Measurements from ENCODE around the gene FLRT1.

FLRT1 gene

GRCh38 chr11:64023712-64024710 is 11.7 kb upstream of the FLRT1 start:
- no peak overlapping the region for H2BK15ac ChIP-seq (replicated peaks; ENCODE audit: low read depth)
- peaks cover 12% of the 10 kb centered on the region for H3K4me1 ChIP-seq (ENCODE audit: control insufficient read depth, low read depth, low read length)
- no peaks in the 10 kb centered on the region for H3K27me3 ChIP-seq (ENCODE audit: insufficient read depth, low read length, poor library complexity)
- no peak overlapping the region for H4K5ac ChIP-seq (ENCODE audit: low read length)
- no peak overlapping the region for H3K4me2 ChIP-seq (ENCODE audit: low read length)
- H3K9ac ChIP-seq (ENCODE audit: low read length): no peak overlapping the region
- no peak overlapping the region for H2BK5ac ChIP-seq (ENCODE audit: low read length)
- no peak overlapping the region for H2BK120ac ChIP-seq (ENCODE audit: low read depth, low read length)
- no peak overlapping the region for H3K56ac ChIP-seq (ENCODE audit: low read length)
- H2AK5ac ChIP-seq (ENCODE audit: low read length): no peak overlapping the region
- no peak overlapping the region for H4K8ac ChIP-seq (ENCODE audit: low read depth, low read length)
- H3K36me3 ChIP-seq (ENCODE audit: control insufficient read depth, insufficient read depth, low read length): no peaks in the 10 kb centered on the region
- no peak overlapping the region for H3K23ac ChIP-seq (ENCODE audit: low read length)
- H3K4ac ChIP-seq (ENCODE audit: low read depth, low read length): no peak overlapping the region
- WGBS (ENCODE audit: extremely low coverage, insufficient coverage, low lambda C conversion rate): no CpG with 5 or more reads among the region's 20 CpGs
- no peak overlapping the region for H3K4me3 ChIP-seq (ENCODE audit: low read length)
- no peak overlapping the region for H3K27ac ChIP-seq (ENCODE audit: low read depth, low read length)
- no peak overlapping the region for H3K18ac ChIP-seq (ENCODE audit: low read length)
- no peak for DNase-seq
- no peaks in the 10 kb centered on the region for H3K79me2 ChIP-seq (ENCODE audit: control insufficient read depth, insufficient read depth, low read length)
- no peaks in the 10 kb centered on the region for H3K79me1 ChIP-seq (ENCODE audit: low read length)

GRCh38 chr11:64025205-64025604 is 10.5 kb upstream of the FLRT1 start:
- no peaks in the 10 kb centered on the region for H3K36me3 ChIP-seq (ENCODE audit: control insufficient read depth, insufficient read depth, low read length)
- H4K8ac ChIP-seq (ENCODE audit: low read depth, low read length): no peak overlapping the region
- no peak overlapping the region for H3K18ac ChIP-seq (ENCODE audit: low read length)
- no CpG with 5 or more reads among the region's 4 CpGs for WGBS (ENCODE audit: extremely low coverage, insufficient coverage, low lambda C conversion rate)
- H3K4me2 ChIP-seq (ENCODE audit: low read length): no peak overlapping the region
- H3K23ac ChIP-seq (ENCODE audit: low read length): no peak overlapping the region
- no peak overlapping the region for H3K27ac ChIP-seq (ENCODE audit: low read depth, low read length)
- no peak overlapping the region for H2BK5ac ChIP-seq (ENCODE audit: low read length)
- DNase-seq: peak; percentile 81
- no peak overlapping the region for H3K4ac ChIP-seq (ENCODE audit: low read depth, low read length)
- H3K56ac ChIP-seq (ENCODE audit: low read length): no peak overlapping the region
- H2AK5ac ChIP-seq (ENCODE audit: low read length): no peak overlapping the region
- H3K4me1 ChIP-seq (ENCODE audit: control insufficient read depth, low read depth, low read length): peaks cover 12% of the 10 kb centered on the region
- H3K79me2 ChIP-seq (ENCODE audit: control insufficient read depth, insufficient read depth, low read length): no peaks in the 10 kb centered on the region
- H3K27me3 ChIP-seq (ENCODE audit: insufficient read depth, low read length, poor library complexity): no peaks in the 10 kb centered on the region
- no peak overlapping the region for H2BK120ac ChIP-seq (ENCODE audit: low read depth, low read length)
- H2BK15ac ChIP-seq (replicated peaks; ENCODE audit: low read depth): no peak overlapping the region
- H3K9ac ChIP-seq (ENCODE audit: low read length): no peak overlapping the region
- H3K4me3 ChIP-seq (ENCODE audit: low read length): no peak overlapping the region
- no peaks in the 10 kb centered on the region for H3K79me1 ChIP-seq (ENCODE audit: low read length)
- H4K5ac ChIP-seq (ENCODE audit: low read length): no peak overlapping the region

DNA sequence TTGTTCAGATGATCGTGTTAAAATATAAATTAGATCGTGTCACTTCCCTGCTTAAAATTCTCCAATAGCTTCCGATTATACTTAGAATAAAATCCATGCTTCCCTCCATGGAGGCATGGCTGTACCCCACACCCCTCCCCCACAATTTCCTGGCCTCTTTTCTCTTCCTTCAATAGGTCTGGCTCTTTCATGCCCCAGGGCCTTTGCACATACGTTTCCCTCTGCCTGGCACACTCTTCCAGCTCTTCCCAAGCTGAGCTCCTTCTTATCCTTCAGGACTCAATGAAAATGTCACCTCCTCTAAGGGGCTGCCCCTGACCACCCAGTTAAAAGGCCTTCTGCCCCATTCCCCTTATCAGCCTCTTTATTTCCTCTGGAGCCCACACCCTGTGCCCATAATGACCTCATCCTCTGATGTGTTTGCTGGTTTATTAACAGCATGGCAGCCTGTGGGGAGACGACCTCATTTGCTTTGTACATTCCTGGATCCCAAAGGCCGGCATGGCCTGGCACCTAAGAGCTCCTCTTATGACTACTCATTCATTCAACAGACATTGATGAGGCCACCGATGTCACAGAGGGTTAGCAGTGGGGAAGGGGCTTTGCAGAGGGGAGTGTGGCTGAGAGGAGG is 9.0 kb upstream of the FLRT1 start:
- DNase-seq: no peak
- Histone ChIP-seq H3K36me3 (ENCODE audit: control insufficient read depth, insufficient read depth, low read length) (no peaks in the 10 kb centered on the region), H3K4me3 (ENCODE audit: low read length) (no peak overlapping the region), H2BK120ac (ENCODE audit: low read depth, low read length) (no peak overlapping the region), H2BK15ac (replicated peaks; ENCODE audit: low read depth) (no peak overlapping the region), H3K27ac (ENCODE audit: low read depth, low read length) (no peak overlapping the region), H3K56ac (ENCODE audit: low read length) (peak overlapping the region; percentile 34), H3K79me2 (ENCODE audit: control insufficient read depth, insufficient read depth, low read length) (no peaks in the 10 kb centered on the region), H3K9ac (ENCODE audit: low read length) (no peak overlapping the region), H2AK5ac (ENCODE audit: low read length) (peak overlapping the region; percentile 85), H3K4me1 (ENCODE audit: control insufficient read depth, low read depth, low read length) (peaks cover 10% of the 10 kb centered on the region), H4K8ac (ENCODE audit: low read depth, low read length) (no peak overlapping the region), H3K79me1 (ENCODE audit: low read length) (no peaks in the 10 kb centered on the region), H3K4me2 (ENCODE audit: low read length) (no peak overlapping the region), H2BK5ac (ENCODE audit: low read length) (no peak overlapping the region), H3K23ac (ENCODE audit: low read length) (no peak overlapping the region), H4K5ac (ENCODE audit: low read length) (no peak overlapping the region), H3K27me3 (ENCODE audit: insufficient read depth, low read length, poor library complexity) (no peaks in the 10 kb centered on the region), H3K4ac (ENCODE audit: low read depth, low read length) (no peak overlapping the region), H3K18ac (ENCODE audit: low read length) (no peak overlapping the region)
- no CpG with 5 or more reads among the region's 7 CpGs for WGBS (ENCODE audit: extremely low coverage, insufficient coverage, low lambda C conversion rate)

- Histone ChIP-seq H3K18ac (ENCODE audit: low read length) (peak overlapping the region; percentile 52), H3K9ac (ENCODE audit: low read length) (peak overlapping the region; percentile 67), H2BK120ac (ENCODE audit: low read depth, low read length) (no peak overlapping the region), H3K79me2 (ENCODE audit: control insufficient read depth, insufficient read depth, low read length) (no peaks in the 10 kb centered on the region), H3K36me3 (ENCODE audit: control insufficient read depth, insufficient read depth, low read length) (no peaks in the 10 kb centered on the region), H3K27ac (ENCODE audit: low read depth, low read length) (no peak overlapping the region), H3K56ac (ENCODE audit: low read length) (peak overlapping the region; percentile 91), H3K27me3 (ENCODE audit: insufficient read depth, low read length, poor library complexity) (no peaks in the 10 kb centered on the region), H4K5ac (ENCODE audit: low read length) (no peak overlapping the region), H3K4me1 (ENCODE audit: control insufficient read depth, low read depth, low read length) (peaks cover 10% of the 10 kb centered on the region), H3K79me1 (ENCODE audit: low read length) (no peaks in the 10 kb centered on the region), H3K4ac (ENCODE audit: low read depth, low read length) (no peak overlapping the region), H3K4me3 (ENCODE audit: low read length) (no peak overlapping the region), H4K8ac (ENCODE audit: low read depth, low read length) (no peak overlapping the region), H3K4me2 (ENCODE audit: low read length) (no peak overlapping the region), H2BK15ac (replicated peaks; ENCODE audit: low read depth) (no peak overlapping the region), H3K23ac (ENCODE audit: low read length) (peak overlapping the region; percentile 66), H2AK5ac (ENCODE audit: low read length) (no peak overlapping the region), H2BK5ac (ENCODE audit: low read length) (no peak overlapping the region)
- no CpG with 5 or more reads among the region's 20 CpGs for WGBS (ENCODE audit: extremely low coverage, insufficient coverage, low lambda C conversion rate)
- no peak for DNase-seq
Measured at GRCh38 chr11:64027651-64028397, 7.9 kb upstream of the FLRT1 start.

DNA sequence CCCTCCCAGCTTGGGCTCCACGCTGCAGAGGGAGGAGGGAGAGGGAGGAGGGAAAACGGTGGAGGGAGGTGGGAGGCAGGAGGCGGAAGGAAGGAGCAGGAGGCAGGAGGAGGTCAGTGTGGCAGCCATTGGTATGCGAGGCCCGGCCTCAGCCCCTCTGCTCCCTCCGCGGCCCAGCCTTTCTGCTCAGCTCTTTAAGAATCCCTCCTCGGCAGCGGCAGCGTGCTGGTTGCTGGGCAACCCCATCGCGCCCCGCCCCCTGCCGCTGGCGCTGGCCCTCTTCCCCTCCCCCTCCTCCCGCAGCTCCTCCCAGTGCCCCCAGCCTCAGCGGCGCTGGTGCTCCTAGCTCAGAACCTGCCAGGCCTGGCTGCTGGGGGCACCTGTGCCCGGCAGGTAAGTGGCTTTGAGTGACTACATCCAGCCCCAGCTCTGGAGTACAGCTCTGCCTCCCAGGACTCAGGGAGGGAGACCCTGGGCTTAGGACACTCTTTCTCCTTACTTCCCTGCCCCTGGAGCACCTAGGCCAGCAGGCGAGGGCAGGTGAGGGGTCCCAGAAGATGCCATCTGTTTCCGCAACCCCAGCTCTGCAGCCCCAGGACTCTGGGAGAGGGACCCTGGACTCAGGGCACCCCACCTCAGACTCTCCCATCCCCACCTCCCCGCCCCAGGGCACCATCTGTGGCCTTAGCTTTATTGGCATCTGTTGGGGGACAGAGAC is 7.2 kb upstream of the FLRT1 start:
- Histone ChIP-seq H4K5ac (ENCODE audit: low read length) (no peak overlapping the region), H3K79me2 (ENCODE audit: control insufficient read depth, insufficient read depth, low read length) (no peaks in the 10 kb centered on the region), H3K4me2 (ENCODE audit: low read length) (no peak overlapping the region), H3K27me3 (ENCODE audit: insufficient read depth, low read length, poor library complexity) (no peaks in the 10 kb centered on the region), H2BK5ac (ENCODE audit: low read length) (no peak overlapping the region), H3K23ac (ENCODE audit: low read length) (peak overlapping the region; percentile 66), H3K4me1 (ENCODE audit: control insufficient read depth, low read depth, low read length) (peaks cover 10% of the 10 kb centered on the region), H3K9ac (ENCODE audit: low read length) (peak overlapping the region; percentile 67), H3K18ac (ENCODE audit: low read length) (peak overlapping the region; percentile 52), H2BK15ac (replicated peaks; ENCODE audit: low read depth) (no peak overlapping the region), H3K4ac (ENCODE audit: low read depth, low read length) (no peak overlapping the region), H3K4me3 (ENCODE audit: low read length) (no peak overlapping the region), H3K79me1 (ENCODE audit: low read length) (no peaks in the 10 kb centered on the region), H3K36me3 (ENCODE audit: control insufficient read depth, insufficient read depth, low read length) (no peaks in the 10 kb centered on the region), H2BK120ac (ENCODE audit: low read depth, low read length) (no peak overlapping the region), H2AK5ac (ENCODE audit: low read length) (no peak overlapping the region), H4K8ac (ENCODE audit: low read depth, low read length) (no peak overlapping the region), H3K27ac (ENCODE audit: low read depth, low read length) (no peak overlapping the region), H3K56ac (ENCODE audit: low read length) (peak overlapping the region; percentile 91)
- no CpG with 5 or more reads among the region's 22 CpGs for WGBS (ENCODE audit: extremely low coverage, insufficient coverage, low lambda C conversion rate)
- DNase-seq: peak; percentile 95
